Loucy (cell line): Measurements from ENCODE around the gene TCL1B.

Experiments
- H2AFZ ChIP-seq: fragments of 200-600 bp; sonication (generic); 2 replicates; pipeline ENCODE4 v1.6.0; 2016; ENCODE audit warnings: antibody characterized with exemption, mild to moderate bottlenecking, low read length, moderate library complexity
- H3F3A ChIP-seq: fragments of 200-600 bp; 2 replicates; pipeline ENCODE4 v1.6.0; 2016; ENCODE audit warnings: antibody characterized with exemption, low read depth, mild to moderate bottlenecking
- H3K27me3 ChIP-seq: fragments of 200-600 bp; sonication (generic); 2 replicates; pipeline ENCODE4 v1.6.1; 2014; ENCODE audit warnings: low read length, mild to moderate bottlenecking; ENCODE audit not compliant: insufficient read depth, poor library complexity, severe bottlenecking
- H3K36me3 ChIP-seq: fragments of 200-600 bp; sonication (generic); 2 replicates; pipeline ENCODE4 v1.6.1; 2016; ENCODE audit warnings: low read length; ENCODE audit not compliant: insufficient read depth
- H3K4me1 ChIP-seq: fragments of 200-600 bp; sonication (generic); 2 replicates; pipeline ENCODE4 v1.5.1; 2014; ENCODE audit warnings: low read length, mild to moderate bottlenecking; ENCODE audit not compliant: insufficient read depth, poor library complexity, severe bottlenecking
- H3K4me2 ChIP-seq: fragments of 200-600 bp; sonication (generic); 2 replicates; pipeline ENCODE4 v1.6.0; 2014; ENCODE audit warnings: antibody characterized with exemption, low read length, low read depth, mild to moderate bottlenecking; ENCODE audit not compliant: poor library complexity, severe bottlenecking
- H3K4me3 ChIP-seq: fragments of 200-600 bp; sonication (generic); 2 replicates; pipeline ENCODE4 v1.5.1; 2014; ENCODE audit warnings: low read length, mild to moderate bottlenecking, mixed read lengths; ENCODE audit not compliant: poor library complexity, severe bottlenecking
- H3K79me2 ChIP-seq: fragments of 200-600 bp; sonication (generic); 2 replicates; pipeline ENCODE4 v1.6.1; 2014; ENCODE audit warnings: low read length; ENCODE audit not compliant: insufficient read depth
- H3K9ac ChIP-seq: fragments of 200-600 bp; sonication (generic); 2 replicates; pipeline ENCODE4 v1.6.0; 2014; ENCODE audit warnings: mild to moderate bottlenecking, low read depth, low read length, moderate library complexity; ENCODE audit not compliant: poor library complexity, severe bottlenecking
- H3K9me2 ChIP-seq: fragments of 200-600 bp; sonication (generic); replicated peaks from 2 replicates; pipeline ENCODE4 v1.6.1; 2016; ENCODE audit warnings: low read depth, low read length, mixed read lengths
- H3K9me3 ChIP-seq: fragments of 200-600 bp; sonication (generic); 2 replicates; pipeline ENCODE4 v1.6.1; 2014; ENCODE audit warnings: mild to moderate bottlenecking, antibody characterized with exemption, low read length, low read depth; ENCODE audit not compliant: insufficient read depth
- H4K20me1 ChIP-seq: fragments of 200-600 bp; sonication (generic); 2 replicates; pipeline ENCODE4 v1.6.0; 2014; ENCODE audit warnings: antibody characterized with exemption, low read length, mild to moderate bottlenecking; ENCODE audit not compliant: insufficient read depth, poor library complexity, severe bottlenecking
- EZH2phosphoT487 ChIP-seq: fragments of 200-600 bp; IDR thresholded peaks from 2 replicates; pipeline ENCODE4 v1.6.1; 2018; ENCODE audit warnings: antibody characterized with exemption, mild to moderate bottlenecking, moderate library complexity, borderline replicate concordance
- TF ChIP-seq, protein P1 (sequence below): fragments of 200-600 bp; sonication (generic); conservative IDR thresholded peaks from 2 replicates; pipeline ENCODE4 v1.5.1; 2014; ENCODE audit warnings: mild to moderate bottlenecking, antibody characterized with exemption, low read length

Gene TCL1B

DNA sequence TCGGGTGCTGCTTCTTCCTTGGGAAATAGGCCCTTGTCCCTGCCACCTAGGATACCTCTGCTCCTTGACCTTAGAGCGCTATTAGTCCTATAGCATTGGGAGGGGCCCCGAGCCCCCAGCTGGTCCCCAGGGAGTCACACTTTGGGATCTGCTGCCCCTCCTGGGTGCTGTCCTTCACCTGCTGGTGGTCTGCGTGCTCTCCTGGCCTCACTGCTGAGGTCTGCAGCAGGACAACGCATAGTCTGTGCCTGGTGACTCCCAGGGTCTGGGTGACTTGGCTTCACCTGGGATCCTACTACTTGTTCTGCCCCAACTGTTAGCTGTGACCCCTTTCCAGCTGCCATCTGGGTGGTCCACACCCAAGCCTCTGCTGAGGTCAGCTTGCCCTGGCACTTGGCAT, 8.8 kb downstream of the TCL1B start:
- H3K4me3 ChIP-seq, result no peak overlapping the region
- H3K4me1 ChIP-seq, result peaks cover 6% of the 10 kb centered on the region
- H3K27me3 ChIP-seq, result no peaks in the 10 kb centered on the region
- H3K36me3 ChIP-seq, result no peaks in the 10 kb centered on the region
- TF ChIP-seq, protein P1, sequence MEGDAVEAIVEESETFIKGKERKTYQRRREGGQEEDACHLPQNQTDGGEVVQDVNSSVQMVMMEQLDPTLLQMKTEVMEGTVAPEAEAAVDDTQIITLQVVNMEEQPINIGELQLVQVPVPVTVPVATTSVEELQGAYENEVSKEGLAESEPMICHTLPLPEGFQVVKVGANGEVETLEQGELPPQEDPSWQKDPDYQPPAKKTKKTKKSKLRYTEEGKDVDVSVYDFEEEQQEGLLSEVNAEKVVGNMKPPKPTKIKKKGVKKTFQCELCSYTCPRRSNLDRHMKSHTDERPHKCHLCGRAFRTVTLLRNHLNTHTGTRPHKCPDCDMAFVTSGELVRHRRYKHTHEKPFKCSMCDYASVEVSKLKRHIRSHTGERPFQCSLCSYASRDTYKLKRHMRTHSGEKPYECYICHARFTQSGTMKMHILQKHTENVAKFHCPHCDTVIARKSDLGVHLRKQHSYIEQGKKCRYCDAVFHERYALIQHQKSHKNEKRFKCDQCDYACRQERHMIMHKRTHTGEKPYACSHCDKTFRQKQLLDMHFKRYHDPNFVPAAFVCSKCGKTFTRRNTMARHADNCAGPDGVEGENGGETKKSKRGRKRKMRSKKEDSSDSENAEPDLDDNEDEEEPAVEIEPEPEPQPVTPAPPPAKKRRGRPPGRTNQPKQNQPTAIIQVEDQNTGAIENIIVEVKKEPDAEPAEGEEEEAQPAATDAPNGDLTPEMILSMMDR, result no peak
- TF ChIP-seq EZH2phosphoT487, result no peak
- H2AFZ ChIP-seq, result no peak overlapping the region
- no peaks in the 10 kb centered on the region for H3K9me2 ChIP-seq
- no peak overlapping the region for H3K9ac ChIP-seq
- no peaks in the 10 kb centered on the region for H3F3A ChIP-seq
- no peaks in the 10 kb centered on the region for H3K79me2 ChIP-seq
- no peaks in the 10 kb centered on the region for H3K9me3 ChIP-seq
- no peak overlapping the region for H3K4me2 ChIP-seq
- H4K20me1 ChIP-seq, result no peaks in the 10 kb centered on the region

DNA sequence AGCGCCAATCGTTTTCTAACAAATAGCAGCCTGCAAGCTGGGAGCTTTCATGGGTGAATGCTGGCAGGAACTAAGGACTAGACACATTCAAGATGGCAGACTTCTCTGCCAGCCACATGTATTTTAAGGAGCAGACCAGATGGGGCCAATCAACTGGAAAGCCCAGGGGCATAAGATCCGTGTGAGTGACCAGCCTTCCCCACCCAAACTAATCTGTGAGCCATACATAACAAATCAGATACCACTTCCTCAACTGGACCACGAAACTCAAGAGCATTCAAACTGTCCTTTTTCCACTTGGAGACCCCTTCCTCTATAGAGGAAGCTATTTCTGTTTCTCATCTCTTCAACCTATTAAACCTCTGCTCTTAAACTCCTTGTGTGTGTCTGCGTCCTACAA, 9.7 kb downstream of the TCL1B start:
- H3K9me2 ChIP-seq, result no peaks in the 10 kb centered on the region
- H3K4me2 ChIP-seq, result no peak overlapping the region
- no peaks in the 10 kb centered on the region for H4K20me1 ChIP-seq
- H3K4me1 ChIP-seq, result peaks cover 6% of the 10 kb centered on the region
- no peaks in the 10 kb centered on the region for H3K9me3 ChIP-seq
- H3K4me3 ChIP-seq, result no peak overlapping the region
- no peaks in the 10 kb centered on the region for H3K79me2 ChIP-seq
- no peaks in the 10 kb centered on the region for H3K36me3 ChIP-seq
- TF ChIP-seq, protein P1, result no peak
- no peak for TF ChIP-seq EZH2phosphoT487
- no peaks in the 10 kb centered on the region for H3K27me3 ChIP-seq
- no peak overlapping the region for H3K9ac ChIP-seq
- no peaks in the 10 kb centered on the region for H3F3A ChIP-seq
- H2AFZ ChIP-seq, result no peak overlapping the region; the same call in 1 of the 2 replicates

DNA sequence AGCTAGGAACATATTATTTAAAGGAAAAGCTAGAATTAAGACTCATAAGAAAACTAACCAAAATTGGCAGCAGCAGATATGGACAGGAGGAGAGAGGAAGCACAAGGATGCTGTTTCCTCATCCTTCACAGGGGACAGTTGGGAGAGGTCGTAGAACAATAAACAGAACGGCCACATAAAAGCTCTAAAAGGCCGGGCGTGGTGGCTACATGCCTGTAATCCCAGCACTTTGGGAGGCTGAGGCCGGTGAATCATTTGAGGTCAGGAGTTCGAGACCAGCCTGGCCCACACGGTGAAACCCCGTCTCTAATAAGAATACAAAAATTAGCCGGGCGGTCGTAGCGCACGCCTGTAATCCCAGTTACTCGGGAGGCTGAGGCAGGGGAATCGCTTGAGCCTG, 10.5 kb downstream of the TCL1B start:
- H3K9ac ChIP-seq, result no peak overlapping the region
- no peak overlapping the region for H3K4me3 ChIP-seq
- H3F3A ChIP-seq, result no peaks in the 10 kb centered on the region
- H3K27me3 ChIP-seq, result no peaks in the 10 kb centered on the region
- no peaks in the 10 kb centered on the region for H3K9me3 ChIP-seq
- no peaks in the 10 kb centered on the region for H4K20me1 ChIP-seq
- no peak overlapping the region for H2AFZ ChIP-seq
- no peaks in the 10 kb centered on the region for H3K79me2 ChIP-seq
- H3K36me3 ChIP-seq, result no peaks in the 10 kb centered on the region
- H3K9me2 ChIP-seq, result no peaks in the 10 kb centered on the region
- no peak overlapping the region for H3K4me2 ChIP-seq
- H3K4me1 ChIP-seq, result peaks cover 6% of the 10 kb centered on the region
- TF ChIP-seq, protein P1, result no peak
- no peak for TF ChIP-seq EZH2phosphoT487
